HG03565 (cell line): Measurements from ENCODE around the gene HERC5.
"Not testable (repeated sequence)": the region's sequence is repeated elsewhere in the genome, so short reads cannot be mapped to it uniquely, and the experiment has no call there.

Experiments
- ATAC-seq: cut with Tn5 transposase; IDR thresholded peaks from one replicate; pipeline ENCODE4 v1.9.1; 2021; ENCODE audit warnings: mild to moderate bottlenecking, moderate library complexity; ENCODE audit not compliant: unreplicated experiment

The HERC5 gene

DNA sequence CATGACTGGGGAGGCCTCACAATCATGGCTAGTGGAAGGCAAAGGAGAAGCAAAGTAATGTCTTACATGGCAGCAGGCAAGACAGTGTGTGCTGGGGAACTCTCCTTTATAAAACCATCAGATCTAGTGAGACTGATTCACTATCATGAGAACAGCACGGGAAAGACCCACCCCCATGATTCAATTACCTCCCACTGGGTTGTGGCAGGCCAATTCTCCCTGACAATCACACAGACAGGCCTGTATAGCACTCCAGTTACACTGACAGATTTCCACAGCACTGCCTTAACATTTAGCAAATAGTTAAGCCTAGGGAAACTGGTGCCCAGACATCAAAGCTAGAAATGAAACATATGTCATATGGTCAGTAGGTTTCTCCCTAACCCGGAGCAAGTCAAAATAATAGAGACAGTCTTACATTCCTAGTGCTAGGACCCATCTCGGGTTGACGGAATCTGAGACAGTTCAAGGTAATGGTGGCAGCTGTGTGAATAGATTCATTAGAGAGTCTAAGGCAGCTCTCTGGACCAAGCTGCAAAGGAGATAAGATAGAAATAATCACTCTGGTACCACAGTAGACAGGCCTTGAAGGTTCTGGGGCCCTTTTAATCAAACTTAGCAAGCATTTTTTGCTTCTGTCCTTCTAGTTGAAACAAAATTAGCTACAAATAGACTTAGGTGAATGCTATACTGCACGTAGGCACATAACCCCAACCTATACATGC, 9.4 kb upstream of the HERC5 start:
- no peak for ATAC-seq

DNA sequence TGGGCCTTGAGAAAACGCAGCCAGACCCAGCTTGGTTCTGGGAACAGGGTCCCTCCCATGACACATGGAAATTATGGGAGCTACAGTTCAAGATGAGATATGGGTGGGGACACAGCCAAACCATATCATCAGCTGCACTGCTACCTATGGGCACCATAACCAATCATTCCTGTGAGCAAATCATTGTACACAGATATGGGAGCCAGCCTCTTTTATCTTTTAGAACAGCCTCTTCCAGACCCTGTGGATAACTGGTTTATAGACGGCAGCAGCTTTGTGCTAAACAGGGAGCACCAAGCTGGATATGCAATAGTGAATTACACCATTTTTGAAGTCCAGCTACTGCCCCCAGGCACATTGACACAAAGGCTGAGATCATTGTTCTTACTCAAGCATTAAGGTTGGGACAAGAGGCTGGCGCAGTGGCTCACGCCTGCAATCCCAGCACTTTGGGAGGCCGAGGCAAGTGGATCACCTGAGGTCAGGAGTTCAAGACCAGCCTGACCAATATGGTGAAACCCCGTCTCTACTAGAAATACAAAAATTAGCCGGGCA, 8.6 kb upstream of the HERC5 start:
- ATAC-seq, result not testable (repeated sequence)

DNA sequence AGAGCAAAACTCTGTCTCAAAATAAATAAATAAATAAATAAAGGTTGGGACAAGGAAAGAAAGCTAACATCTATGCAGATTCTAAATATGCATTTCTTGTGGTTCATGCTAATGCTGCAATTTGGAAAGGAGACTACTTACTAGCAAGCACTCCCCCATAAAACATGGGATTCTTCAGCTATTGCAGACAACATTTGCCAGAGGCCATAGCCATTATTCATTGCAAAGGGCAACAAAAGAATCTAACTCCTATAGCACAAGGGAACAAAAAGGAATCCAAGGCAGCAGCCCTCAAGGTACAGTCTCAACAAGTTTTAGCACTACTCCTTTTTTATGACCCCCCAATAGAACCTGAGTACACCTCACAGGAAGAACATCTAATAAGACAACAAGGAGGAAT, 8.0 kb upstream of the HERC5 start:
- no peak for ATAC-seq

DNA sequence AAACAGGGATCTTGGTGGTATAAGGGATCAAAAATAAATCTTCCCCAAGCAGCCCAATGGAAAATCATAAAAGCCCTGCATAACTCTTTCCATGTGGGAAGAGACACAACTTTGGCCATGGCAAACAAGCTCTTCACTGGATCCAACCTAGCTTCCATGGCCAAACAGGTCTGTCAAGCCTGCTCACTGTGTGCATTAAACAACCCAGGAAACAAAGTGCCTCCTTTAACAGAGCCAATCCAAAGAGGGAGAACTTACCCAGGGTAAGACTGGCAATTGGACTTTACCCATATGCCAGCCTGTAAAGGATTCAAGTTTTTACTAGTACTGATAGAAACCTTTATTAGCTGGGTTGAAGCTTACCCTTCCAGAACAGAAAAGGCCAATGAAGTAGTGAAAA, 7.6 kb upstream of the HERC5 start:
- ATAC-seq, result no peak

DNA sequence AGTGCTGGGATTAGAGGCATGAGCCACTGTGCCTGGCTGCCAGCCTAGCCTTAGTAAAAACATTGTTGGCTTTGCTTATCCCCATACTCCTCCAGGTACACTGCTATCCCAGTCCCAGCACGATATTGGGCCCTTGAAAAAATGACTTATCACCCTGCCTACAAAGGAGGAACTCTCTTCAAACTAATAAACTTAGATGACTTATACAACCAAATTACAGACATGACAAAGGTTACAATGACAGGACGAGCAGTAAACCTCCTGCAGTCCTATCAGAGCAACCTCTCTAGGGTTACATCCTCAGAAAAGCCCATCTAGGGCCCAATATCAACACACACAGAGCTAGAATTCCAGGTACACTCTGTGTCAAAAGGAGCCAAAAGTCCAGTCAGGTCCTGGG, 5.7 kb upstream of the HERC5 start:
- no peak for ATAC-seq

GRCh38 chr4:88452912-88453311, 4.0 kb upstream of the HERC5 start:
- ATAC-seq, result no peak

DNA sequence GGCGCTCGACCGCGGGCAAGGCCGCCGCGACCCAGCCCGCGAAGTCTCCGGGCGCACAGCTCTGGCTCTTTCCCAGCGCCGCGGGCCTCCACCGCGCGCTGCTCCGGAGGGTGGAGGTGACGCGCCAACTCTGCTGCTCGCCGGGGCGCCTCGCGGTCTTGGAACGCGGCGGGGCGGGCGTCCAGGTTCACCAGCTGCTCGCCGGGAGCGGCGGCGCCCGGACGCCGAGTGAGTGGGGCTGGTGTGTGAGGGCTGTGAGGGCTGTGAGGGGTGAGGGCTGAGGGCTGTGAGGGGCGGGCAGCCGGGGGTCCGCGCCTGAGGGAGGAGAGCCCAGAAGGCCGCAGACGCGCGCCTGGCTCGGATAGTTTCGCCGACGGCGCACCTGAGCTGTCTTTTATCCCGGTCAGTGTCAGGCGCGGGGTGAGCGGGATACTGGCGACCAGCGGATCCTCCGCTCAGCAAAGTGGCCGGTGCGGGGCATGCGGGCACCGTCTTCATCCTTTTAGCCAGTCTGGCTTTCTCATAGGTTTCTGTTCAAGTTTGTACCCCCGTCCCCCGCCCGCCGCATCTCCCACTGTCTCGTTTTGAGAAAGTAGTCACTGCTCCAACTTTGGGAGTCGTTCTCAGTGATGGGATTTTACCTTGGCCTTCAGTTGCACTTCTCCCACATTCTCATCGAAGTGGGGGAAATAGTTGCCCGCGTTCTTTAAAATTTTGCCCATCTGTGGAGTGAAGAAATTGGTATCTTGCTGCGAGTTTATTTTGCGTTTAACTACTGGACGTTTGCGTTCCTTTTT, 586 bp downstream of the HERC5 start:
- peak; percentile 30 for ATAC-seq

DNA sequence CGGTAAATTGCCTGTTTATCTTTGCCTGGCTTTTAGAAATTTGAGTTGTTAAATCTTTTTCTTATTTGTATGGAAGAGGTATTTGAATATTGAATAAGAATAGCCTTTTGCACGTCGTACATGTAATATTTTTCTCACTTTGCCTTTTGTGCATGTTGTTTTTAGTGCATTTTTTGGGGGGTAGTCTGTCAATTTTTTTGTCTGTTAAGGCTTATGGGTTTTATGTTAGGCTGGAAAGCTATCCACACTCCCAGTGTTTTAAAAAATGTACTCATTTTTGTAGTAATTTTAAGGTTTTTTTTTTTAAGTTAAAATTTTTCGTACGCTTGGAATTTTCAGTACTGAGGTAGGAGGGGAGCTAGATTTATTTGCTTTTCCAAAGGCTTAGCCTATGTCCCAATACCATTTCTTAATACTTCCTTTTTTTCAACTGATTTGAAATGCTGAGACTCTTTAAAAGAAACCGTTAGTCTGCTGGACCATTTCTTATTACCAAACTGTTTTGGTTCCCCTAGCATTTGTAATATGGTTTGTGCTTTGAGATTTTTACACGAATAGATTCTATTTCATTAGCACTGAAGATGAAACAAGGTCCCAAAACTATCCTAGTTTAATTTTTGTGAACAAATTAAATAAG, 1.3 kb downstream of the HERC5 start:
- ATAC-seq, result no peak

GRCh38 chr4:88465653-88466192, 8.8 kb downstream of the HERC5 start:
- no peak for ATAC-seq

GRCh38 chr4:88467392-88467791, 10.5 kb downstream of the HERC5 start:
- no peak for ATAC-seq

DNA sequence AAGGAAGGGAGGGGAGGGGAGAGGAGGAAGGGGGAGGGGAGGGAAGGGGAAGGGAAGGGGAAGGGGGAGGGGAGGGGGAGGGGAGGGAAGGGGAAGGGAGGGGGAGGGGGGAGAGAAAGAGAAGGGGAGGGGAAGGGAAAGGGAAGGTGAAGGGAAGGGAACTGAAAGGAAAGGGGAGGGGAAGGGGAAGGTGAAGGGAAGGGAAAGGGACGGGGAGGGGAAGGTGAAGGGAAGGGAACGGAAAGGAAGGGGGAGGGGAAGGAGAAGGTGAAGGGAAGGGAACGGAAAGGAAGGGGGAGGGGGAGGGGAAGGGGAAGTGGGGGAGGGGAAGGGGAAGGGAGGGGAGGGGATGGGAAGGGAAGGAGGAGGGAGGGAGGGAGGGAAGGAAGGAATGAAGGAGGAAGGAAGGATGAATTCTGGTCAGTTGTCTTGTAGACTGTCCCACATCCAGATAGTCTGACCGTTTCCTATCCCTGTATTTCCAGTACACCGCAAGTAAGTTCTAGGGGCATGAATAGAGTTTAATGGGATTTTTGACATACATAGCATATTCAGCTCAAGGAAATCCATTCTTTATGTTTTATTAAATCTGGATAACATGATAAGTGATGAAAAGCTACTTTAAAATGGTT, 20.4 kb downstream of the HERC5 start:
- ATAC-seq, result no peak

DNA sequence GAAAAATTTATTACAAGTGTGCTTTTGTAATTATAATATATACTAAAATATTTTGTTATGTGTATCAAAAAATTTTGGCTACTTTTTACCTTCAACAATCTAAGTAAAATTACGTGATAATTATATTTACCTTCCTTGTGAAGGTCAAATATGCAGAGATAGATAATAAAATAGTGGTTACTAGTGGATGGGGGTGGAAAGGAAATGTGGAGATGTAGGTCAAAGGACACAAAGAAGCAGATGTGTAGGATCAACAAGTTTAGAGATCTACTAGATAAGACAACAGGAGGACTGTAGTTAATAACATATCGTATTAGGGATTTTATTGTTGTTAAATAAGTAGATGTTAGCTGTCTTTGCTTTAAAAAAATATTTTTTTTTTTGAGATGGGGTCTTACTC, 21.3 kb downstream of the HERC5 start:
- no peak for ATAC-seq

GRCh38 chr4:88481537-88481936, 24.6 kb downstream of the HERC5 start:
- no peak for ATAC-seq

DNA sequence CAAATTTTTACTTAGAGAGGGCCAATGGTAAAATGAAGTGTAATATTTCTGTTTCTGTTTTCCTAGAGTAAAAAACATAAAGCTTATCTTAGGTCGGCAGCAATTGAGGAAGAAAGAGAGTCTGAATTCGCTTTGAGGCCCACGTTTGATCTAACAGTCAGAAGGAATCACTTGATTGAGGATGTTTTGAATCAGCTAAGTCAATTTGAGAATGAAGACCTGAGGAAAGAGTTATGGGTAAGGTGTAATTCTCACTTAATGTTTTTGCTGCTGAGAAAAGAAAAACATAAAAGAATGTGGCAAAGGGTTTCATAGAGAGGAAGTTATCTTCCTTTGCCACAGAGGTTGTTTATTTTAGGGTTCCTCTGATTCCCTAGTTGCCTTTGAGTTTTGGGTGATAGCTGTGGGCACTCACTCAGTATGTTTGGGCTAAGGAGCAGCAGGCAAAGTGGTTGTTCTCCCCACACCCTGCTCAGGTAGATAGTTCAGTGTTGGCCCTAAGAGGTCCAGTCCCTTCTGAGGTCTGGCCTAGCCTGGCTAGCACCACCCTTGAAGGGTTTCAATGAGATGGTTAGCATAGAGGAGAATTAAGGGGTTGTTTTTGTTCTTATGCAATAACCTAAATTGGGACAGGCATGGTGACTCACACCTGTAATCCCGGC, 32.3 kb downstream of the HERC5 start:
- no peak for ATAC-seq

DNA sequence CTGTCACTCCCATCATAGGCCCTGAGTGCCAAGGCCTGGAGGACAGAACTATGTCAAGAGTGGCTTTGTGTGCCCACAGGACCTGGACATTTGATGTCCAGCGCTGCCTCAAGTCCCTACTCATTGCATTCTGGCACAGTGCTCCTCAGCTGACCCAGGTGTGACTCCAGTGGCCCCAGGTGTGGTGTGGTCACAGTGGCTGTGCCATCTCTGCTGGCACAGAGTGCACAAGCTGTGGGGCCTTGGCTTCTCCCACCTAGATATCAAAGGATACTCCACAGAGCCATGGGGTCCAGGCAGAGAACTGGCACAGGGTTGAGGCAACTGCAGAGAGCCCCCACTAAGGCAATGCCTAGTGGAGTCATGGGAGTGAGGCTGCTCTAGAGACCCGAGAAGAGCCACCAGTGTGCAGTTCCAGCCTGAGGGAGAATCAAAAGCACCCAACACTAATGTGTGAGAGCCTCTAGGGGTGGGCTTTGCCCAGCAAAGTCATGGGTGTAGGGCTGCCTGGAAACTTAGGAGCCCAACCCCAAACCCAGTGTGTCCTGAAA, 41.0 kb downstream of the HERC5 start:
- ATAC-seq, result no peak

GRCh38 chr4:88503344-88503743, 46.4 kb downstream of the HERC5 start:
- ATAC-seq, result no peak

- no peak for ATAC-seq
Observed at GRCh38 chr4:88511236-88511635, 54.3 kb downstream of the HERC5 start.

DNA sequence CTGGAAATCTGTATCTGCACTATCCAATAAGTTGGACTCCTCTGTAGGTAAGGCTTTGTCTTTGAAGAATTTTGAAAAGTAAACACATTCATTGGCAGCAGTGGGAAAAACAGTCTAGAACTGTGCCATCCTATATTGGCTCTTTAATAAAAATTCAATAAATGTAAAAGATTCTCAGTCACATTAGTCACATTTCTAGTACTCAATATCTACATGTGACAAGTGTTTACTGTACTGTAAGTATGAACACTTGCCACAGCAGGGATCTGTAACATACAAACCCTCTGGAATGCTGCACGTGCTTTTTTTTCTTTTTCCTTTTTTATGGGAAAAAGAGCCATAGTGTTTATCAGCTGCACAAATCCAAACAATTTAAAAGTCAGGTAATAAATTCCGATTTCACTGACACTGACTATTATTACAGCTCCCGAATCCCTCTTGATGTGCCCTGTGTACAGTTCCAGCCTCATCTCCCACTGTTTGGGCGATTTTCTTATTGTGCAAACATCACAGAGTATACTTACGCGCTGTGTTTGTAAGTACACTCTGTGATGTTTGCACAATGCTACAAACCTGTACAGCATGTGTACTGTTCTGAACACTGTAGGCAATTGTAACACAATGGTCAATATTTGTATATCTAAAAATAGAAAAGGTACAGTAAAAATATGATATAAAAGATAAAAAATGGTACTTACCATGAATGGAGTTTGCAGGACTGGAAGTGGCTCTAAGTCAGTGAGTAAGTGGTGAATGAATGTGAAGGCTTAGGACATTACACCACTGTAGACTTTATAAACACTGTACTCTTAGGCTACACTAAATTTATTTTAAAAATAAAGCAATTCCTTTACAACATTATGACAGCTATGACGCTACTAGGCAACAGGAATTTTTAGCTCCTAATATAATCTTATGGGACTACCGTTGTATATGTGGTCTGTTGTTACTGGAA, 57.9 kb downstream of the HERC5 start:
- no peak for ATAC-seq

DNA sequence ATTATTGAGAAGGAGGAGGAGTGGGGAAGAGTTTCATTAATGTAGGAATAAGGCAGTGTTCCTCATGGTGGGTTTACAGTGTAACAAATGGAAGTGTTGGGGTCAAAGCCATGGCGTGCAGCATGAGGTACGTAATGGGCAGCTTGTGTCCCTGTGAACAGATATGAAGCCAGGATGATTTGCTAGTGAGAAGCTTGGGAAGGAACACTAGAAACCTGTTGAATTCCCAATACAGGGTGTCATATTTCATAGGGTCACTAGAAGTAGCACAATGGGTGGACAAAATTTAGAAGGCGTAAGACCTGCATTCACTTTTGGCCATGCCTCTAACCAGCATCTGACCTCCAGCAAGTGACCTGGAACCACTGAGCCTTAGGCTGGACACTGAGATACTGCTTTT, 59.8 kb downstream of the HERC5 start:
- no peak for ATAC-seq
